Stimulated activated CD4-positive, alpha-beta T cell treated with anti-CD3 and anti-CD28 coated beads, Interleukin-12 subunit alpha, Interleukin-12 subunit beta, amount 100 ng/mL, for 48 hours (primary cell): ENCODE results near the gene GLRA1.

Experiments
- DNase-seq, 3 donors: peaks; one replicate each; pipeline ENCODE4 v3.0.0-alpha.2; 2020; ENCODE audit warnings: low read depth in 2 of 3, low spot score in 1 of 3

The GLRA1 gene

GRCh38 chr5:151924564-151925301 lies at the start of gene GLRA1:
GLRA1 (minus strand) TSS chr5:151924851; CDS start chr5:151924549, 302 bp downstream.
- peak; percentile 1 to 35 (median 31) for DNase-seq

- no peak for DNase-seq
These were observed 46.2 kb upstream of the GLRA1 start for GRCh38 chr5:151970885-151971284.

- DNase-seq: no peak
These were observed 43.2 kb upstream of the GLRA1 start for GRCh38 chr5:151967865-151968264.

- no peak for DNase-seq
These were observed 41.4 kb upstream of the GLRA1 start for GRCh38 chr5:151966046-151966445.

GRCh38 chr5:151964471-151964870 lies 39.8 kb upstream of the GLRA1 start:
- no peak for DNase-seq

GRCh38 chr5:151961557-151961956 lies 36.9 kb upstream of the GLRA1 start:
- DNase-seq: no peak

- no peak for DNase-seq
These were observed 33.5 kb upstream of the GLRA1 start for GRCh38 chr5:151958111-151958510.

- DNase-seq: no peak
These were observed 32.1 kb upstream of the GLRA1 start for GRCh38 chr5:151956725-151957124.

- no peak for DNase-seq
These were observed 29.6 kb upstream of the GLRA1 start for GRCh38 chr5:151954255-151954654.

- DNase-seq: no peak
These were observed 29.2 kb upstream of the GLRA1 start for GRCh38 chr5:151953833-151954232.

GRCh38 chr5:151952238-151952637 lies 27.6 kb upstream of the GLRA1 start:
- DNase-seq: no peak

- no peak for DNase-seq
These were observed 26.1 kb upstream of the GLRA1 start for GRCh38 chr5:151950706-151951105.

- no peak for DNase-seq
These were observed 25.2 kb upstream of the GLRA1 start for GRCh38 chr5:151949701-151950308.

GRCh38 chr5:151949113-151949512 lies 24.5 kb upstream of the GLRA1 start:
- no peak for DNase-seq

GRCh38 chr5:151947931-151948608 lies 23.4 kb upstream of the GLRA1 start:
- no peak for DNase-seq

GRCh38 chr5:151937851-151938250 lies 13.2 kb upstream of the GLRA1 start:
- no peak for DNase-seq

GRCh38 chr5:151935135-151935695 lies 10.6 kb upstream of the GLRA1 start:
- DNase-seq: no peak

GRCh38 chr5:151931260-151931659 lies 6.6 kb upstream of the GLRA1 start:
- no peak for DNase-seq

GRCh38 chr5:151926188-151926587 lies 1.5 kb upstream of the GLRA1 start:
- DNase-seq: no peak

GRCh38 chr5:151925340-151925739 lies 689 bp upstream of the GLRA1 start:
- no peak for DNase-seq

GRCh38 chr5:151923866-151924476 lies 680 bp downstream of the GLRA1 start:
- DNase-seq: no peak

- DNase-seq: no peak
These were observed 2.7 kb downstream of the GLRA1 start for GRCh38 chr5:151921916-151922315.
